ENCODE results near the gene IPCEF1.
"Not testable (repeated sequence)": the region's sequence is repeated elsewhere in the genome, so short reads cannot be mapped to it uniquely, and the experiment has no call there.

The IPCEF1 gene

DNA sequence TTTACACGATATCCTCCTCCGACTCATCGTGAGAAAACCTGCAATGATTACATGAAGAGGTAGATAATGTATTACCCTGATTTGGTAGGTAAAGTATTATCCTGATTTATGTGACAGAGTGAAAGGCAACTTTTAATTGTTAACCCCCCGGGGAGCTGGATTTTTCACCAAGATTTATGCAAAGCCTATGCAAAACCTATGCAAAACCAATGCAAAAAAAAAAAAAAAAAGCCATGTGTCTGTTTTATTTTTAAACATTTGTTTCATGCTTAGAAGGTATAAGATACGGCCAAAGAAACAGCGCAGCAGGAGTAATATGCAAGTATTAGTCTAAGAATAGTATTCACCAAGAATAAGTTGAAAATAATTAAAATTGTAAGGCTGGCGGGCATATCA lies 109.9 kb downstream of the IPCEF1 start:
- no peak for DNase-seq (ENCODE audit: low spot score)
- TF ChIP-seq CTCF (IDR thresholded peaks at IDR 0.05; ENCODE audit: extremely low read depth, missing control alignments): no peak

GRCh38 chr6:154245506-154245905 lies 111.1 kb downstream of the IPCEF1 start:
- no peak for TF ChIP-seq CTCF (IDR thresholded peaks at IDR 0.05; ENCODE audit: extremely low read depth, missing control alignments)
- DNase-seq (ENCODE audit: low spot score): no peak

- TF ChIP-seq CTCF (IDR thresholded peaks at IDR 0.05; ENCODE audit: extremely low read depth, missing control alignments): no peak
- no peak for DNase-seq (ENCODE audit: low spot score)
These were observed 112.5 kb downstream of the IPCEF1 start for GRCh38 chr6:154243793-154244750.

GRCh38 chr6:154242617-154243357 lies 113.8 kb downstream of the IPCEF1 start:
- DNase-seq (ENCODE audit: low spot score): no peak
- TF ChIP-seq CTCF (IDR thresholded peaks at IDR 0.05; ENCODE audit: extremely low read depth, missing control alignments): no peak

GRCh38 chr6:154241581-154241980 lies 115.0 kb downstream of the IPCEF1 start:
- no peak for DNase-seq (ENCODE audit: low spot score)
- TF ChIP-seq CTCF (IDR thresholded peaks at IDR 0.05; ENCODE audit: extremely low read depth, missing control alignments): no peak

- not testable (repeated sequence) for DNase-seq (ENCODE audit: low spot score)
These were observed 115.5 kb downstream of the IPCEF1 start for GRCh38 chr6:154241061-154241460.

DNA sequence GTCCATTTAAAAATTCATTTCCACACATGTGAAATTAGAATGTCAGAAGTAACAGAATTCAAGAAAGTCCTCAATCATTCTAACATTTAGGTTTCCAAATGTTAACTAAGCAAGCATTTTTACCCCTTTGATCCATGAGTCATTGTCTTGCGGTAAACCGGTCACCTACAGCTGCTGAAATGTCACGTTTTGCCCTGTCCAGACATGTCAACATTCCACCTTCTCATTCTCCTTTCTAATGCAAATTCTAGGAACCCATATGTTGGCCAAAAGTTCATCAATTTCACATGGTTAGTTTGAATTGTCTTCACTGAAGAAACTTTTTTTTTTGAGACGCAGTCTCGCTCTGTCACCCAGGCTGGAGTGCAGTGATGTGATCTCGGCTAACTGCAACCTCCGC lies 117.2 kb downstream of the IPCEF1 start:
- TF ChIP-seq CTCF (IDR thresholded peaks at IDR 0.05; ENCODE audit: extremely low read depth, missing control alignments): no peak
- DNase-seq (ENCODE audit: low spot score): no peak

Measured in GM20000 (cell line).